ENCODE measurements around the gene HLA-A. TPM values are rescaled to one million over a fixed set of nuclear protein-coding genes. Genes with fewer than 3 reads are reported as not detected.
"Not testable (repeated sequence)": the region's sequence is repeated elsewhere in the genome, so short reads cannot be mapped to it uniquely, and the experiment has no call there.

Gene HLA-A
- total RNA-seq, 1 donor from 2014 or later, result 519 TPM

GRCh38 chr6:29959467-29959866 is 17.1 kb downstream of the HLA-A start:
- DNase-seq (ENCODE audit: low read depth in 2 of 2), result no peak

GRCh38 chr6:29961966-29962365 is 19.6 kb downstream of the HLA-A start:
- no peak for DNase-seq (ENCODE audit: low read depth in 2 of 2)

DNA sequence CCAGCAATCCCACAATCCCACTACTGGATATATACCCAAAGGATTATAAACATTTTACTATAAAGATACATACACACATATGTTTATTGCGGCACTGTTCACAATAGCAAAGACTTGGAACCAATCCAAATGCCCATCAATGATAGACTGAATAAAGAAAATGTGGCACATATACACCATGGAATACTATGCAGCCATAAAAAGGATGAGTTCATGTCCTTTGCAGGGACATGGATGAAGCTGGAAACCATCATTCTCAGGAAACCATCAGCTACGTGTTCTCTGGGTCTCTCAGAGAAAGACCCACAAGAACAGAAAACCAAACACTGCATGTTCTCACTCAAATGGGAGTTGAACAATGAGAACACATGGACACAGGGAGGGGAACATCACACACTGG is 21.4 kb downstream of the HLA-A start:
- DNase-seq (ENCODE audit: low read depth in 2 of 2), result not testable (repeated sequence)

DNA sequence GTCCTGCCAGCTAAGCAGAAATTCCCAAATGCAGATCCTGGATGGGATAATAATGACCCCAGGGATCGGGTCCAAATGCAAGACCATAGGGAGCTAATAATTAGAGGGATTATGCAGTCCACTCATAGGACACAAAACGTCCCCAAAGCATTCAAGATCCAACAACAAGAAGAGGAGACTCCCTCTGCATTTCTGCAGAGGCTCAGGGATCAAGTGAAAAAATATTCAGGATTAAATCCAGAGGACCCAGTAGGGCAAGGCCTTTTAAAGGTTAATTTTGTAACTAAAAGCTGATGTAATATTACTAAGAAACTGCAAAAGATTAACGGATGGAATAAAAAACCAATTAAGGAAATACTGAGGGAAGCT is 22.2 kb downstream of the HLA-A start:
- no peak for DNase-seq (ENCODE audit: low read depth in 2 of 2)

- DNase-seq (ENCODE audit: low read depth in 2 of 2), result peak; percentile 84 to 96
Observed at GRCh38 chr6:29964887-29965562, 22.7 kb downstream of the HLA-A start.

- peak in 1 of 2 donors; percentile 17 for DNase-seq (ENCODE audit: low read depth in 2 of 2)
Observed at GRCh38 chr6:29965563-29965872, 23.2 kb downstream of the HLA-A start.

DNA sequence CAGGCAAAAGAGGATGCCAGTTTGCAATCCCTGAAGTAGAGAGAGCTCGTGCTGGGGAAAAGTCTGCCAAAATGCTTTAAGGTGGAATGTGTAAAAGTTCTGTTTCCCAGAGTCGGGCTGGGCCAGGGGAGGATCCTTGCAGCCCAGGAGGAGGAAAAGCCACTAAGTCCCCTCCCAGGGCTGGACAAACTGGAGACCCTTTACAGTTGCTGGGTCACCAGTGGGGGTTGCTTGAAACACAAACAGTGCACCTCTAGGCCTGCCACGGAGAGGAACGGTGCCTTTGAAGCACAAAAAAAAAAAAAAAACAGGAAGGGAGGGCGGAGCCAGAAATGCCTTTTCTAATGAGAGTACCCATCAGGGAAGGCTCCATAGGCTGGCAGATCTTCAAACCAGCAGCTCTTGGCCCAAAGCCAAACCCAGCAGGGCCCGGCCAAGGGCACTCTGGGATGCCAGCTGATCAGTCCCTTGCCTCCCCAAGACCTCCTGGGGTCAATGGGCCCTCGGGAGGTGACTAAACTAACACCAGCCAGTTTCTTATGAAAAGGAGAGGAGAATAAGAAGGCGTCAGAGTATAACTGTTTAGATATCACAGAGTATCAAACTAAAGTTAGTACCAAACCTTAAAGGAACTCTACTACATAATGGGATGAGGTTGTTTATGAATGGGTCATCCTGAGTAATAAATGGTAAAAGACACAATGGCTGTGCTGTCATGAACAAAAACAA is 23.7 kb downstream of the HLA-A start:
- peak in 1 of 2 donors; percentile 74 for DNase-seq (ENCODE audit: low read depth in 2 of 2)

DNA sequence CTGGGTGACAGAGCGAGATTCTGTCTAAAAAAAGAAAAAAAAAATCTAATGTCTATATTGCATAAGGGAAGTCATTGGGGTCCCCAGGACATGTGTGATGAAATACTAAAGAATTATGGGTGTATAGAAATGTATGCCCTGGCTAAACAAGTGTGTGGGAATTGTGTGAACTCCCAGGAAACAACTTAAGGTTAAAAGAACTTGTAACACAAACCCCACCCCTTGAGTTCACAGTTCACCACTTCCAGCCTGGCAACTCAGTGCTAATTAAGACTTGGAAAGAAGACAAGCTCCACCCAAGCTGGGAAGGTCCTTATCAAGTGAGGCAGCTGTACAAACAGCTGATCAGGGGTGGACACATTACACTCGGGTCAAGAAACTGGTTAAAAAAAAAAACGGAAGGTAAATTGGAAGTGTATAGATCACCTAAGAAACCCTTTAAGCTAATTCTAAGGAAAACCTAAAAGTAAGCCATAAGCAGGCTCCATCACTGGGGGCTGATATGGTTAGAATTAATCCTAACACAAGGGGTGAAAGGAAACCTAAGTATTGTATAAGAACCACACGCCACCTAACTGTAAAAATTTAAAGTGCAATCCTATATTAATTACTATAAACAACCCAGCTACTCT is 25.2 kb downstream of the HLA-A start:
- peak in 1 of 2 donors; percentile 66 for DNase-seq (ENCODE audit: low read depth in 2 of 2)

GRCh38 chr6:29968130-29968529 is 25.8 kb downstream of the HLA-A start:
- peak; percentile 65 to 85 for DNase-seq (ENCODE audit: low read depth in 2 of 2)

DNA sequence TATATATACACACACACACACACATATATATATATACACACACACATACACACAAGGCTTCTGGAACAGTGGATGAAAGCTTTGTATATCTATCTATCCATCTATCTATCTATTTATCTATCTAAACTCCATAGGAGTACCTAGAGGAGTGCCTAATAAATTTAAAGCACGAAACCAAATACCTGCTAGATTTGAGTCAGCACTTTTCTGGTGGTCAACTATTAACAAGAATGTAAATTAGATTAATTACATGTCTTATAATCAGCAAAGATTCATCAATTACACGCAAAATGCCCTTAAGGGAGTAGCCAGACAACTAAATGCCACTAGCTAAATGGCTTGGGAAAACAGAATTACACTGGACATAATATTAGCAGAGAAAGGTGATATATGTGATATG is 26.6 kb downstream of the HLA-A start:
- no peak for DNase-seq (ENCODE audit: low read depth in 2 of 2)

DNA sequence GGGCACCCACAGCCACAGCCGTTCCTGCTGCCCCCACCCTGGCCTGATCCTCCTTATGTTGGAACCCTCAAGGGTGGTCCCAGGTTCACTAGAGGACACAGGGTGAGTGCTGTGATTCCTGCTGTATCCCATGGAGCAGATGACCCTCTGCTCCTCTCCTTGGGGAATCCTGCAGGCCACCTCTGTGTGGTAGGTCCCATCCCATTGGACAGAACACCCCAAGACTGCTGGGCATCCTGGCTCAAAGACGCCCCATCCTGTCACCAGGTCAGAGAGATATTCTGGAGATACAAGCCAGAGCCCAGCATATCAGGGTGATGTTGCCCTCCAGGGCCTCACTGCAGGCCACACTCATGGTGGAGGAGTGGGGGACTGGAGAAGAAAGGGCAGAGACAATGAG is 28.4 kb downstream of the HLA-A start:
- no peak for DNase-seq (ENCODE audit: low read depth in 2 of 2)

DNA sequence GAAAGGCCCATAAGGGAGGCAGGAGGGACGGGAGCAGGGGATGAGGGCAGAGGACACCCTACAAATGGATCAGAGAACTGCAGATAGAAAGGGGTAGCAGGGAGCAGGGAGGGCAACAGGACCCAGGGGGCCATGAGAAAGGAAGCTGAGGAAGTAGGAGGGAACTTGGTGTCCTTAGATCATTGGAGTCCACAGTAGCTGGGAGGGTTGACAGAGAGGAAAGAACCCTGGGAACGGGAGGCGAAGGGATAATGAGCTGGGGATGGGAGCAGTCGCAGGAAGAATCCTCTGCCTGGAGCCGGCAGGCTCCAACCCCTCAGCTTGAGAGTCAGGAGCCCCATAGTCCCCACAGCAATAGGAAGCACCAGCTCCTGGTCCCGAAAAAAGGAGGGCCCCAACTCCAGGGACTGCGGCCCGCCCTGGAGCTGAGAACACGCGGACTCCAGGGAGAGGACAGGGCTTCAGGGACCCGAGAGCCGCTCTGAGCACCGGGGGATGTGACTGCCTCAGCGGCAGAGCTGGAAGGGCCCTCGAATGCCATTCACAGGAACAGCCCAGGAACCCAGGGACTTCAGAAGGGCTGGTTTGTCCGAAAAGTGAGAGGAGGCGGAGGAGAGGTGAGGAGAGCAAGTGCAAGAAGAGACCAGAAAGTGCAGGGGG is 32.7 kb downstream of the HLA-A start:
- peak in 1 of 2 donors; percentile 41 for DNase-seq (ENCODE audit: low read depth in 2 of 2)

GRCh38 chr6:29975561-29975907 is 33.2 kb downstream of the HLA-A start:
- no peak for DNase-seq (ENCODE audit: low read depth in 2 of 2)

DNA sequence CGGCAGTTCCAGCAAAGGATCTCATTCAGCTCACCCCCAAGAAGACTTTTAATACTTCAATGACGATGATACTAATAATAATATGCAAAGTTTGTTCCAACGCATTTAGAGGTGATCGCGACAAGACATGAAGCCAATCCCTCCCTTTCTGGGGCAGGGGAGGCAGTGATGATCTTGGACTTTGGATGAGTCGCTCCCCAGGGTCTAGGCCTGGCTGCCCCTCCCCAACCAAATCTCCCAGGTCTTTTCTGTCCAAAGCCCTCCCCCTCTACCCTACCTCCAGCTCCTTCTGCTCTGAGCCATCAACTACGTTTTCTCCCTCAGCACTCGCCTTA is 33.9 kb downstream of the HLA-A start:
- DNase-seq (ENCODE audit: low read depth in 2 of 2), result no peak

DNA sequence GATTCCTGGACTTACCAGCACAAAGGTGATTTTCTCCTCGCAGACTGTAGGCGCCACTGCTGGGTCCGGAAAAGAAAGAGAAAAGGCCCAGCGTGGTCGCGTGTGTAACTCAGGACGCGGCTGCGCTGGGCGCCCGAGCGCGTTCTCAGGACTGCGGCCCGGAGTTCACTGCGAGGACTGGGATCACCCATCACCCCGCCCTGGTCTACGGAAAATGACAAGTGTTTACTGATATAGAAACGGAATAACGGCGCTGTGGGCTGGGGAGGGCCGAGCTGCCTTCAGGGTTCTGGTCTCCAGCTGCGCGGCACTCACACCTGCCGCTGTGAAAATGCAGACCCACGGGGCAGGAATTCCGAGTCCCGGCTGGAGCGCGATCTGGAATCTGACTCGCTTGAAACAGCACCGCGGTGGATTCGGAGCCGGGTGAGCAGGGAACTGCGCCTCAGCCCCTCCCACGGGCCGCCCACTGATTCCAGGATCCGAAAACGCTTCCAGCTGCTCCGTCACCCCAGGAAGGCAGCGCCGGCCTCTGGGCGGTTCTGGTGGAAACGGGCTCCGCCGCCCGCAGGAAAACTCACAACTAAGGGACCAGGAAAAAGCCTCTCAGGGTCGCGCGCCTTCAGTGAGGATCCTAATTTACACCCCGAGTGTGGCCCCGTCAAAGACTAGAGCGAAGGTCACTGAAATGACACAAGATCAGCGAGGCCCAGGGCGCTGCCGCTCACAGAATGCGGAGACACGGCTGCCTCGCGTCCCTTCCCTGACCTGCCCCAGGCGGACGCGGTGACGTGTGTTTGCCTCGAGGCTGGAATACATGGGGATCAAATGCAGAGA is 34.5 kb downstream of the HLA-A start:
- DNase-seq (ENCODE audit: low read depth in 2 of 2), result peak; percentile 41 to 82

DNA sequence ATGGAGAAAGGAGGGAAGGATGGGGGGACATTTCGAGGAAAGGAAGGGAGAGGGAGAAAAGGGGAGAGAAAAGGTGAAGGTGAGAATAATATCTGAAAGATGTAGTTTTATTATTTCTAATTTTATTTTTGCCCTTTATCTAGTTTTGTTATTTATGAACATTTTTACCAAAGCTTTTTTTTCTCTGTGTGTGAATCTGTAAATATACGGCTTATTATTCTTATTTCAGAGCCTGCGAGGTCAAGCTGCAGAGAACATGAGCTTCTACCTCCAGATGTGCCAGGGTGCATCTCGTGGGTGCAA is 35.0 kb downstream of the HLA-A start:
- DNase-seq (ENCODE audit: low read depth in 2 of 2), result no peak

DNA sequence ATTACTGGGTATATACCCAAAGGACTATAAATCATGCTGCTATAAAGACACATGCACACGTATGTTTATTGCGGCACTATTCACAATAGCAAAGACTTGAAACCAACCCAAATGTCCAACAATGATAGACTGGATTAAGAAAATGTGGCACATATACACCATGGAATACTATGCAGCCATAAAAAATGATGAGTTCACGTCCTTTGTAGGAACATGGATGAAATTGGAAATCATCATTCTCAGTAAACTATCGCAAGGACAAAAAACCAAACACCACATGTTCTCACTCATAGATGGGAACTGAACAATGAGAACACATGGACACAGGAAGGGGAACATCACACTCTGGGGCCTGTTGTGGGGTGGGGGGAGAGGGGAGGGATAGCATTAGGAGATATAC is 37.7 kb downstream of the HLA-A start:
- DNase-seq (ENCODE audit: low read depth in 2 of 2), result not testable (repeated sequence)

- peak; percentile 64 to 70 for DNase-seq (ENCODE audit: low read depth in 2 of 2)
Observed at GRCh38 chr6:29980511-29980910, 38.2 kb downstream of the HLA-A start.

GRCh38 chr6:29981211-29981812 is 39.0 kb downstream of the HLA-A start:
- DNase-seq (ENCODE audit: low read depth in 2 of 2), result no peak

GRCh38 chr6:29982097-29982496 is 39.8 kb downstream of the HLA-A start:
- no peak for DNase-seq (ENCODE audit: low read depth in 2 of 2)

- no peak for DNase-seq (ENCODE audit: low read depth in 2 of 2)
Observed at GRCh38 chr6:29984232-29984631, 41.9 kb downstream of the HLA-A start.

- DNase-seq (ENCODE audit: low read depth in 2 of 2), result no peak
Observed at GRCh38 chr6:29984992-29985391, 42.7 kb downstream of the HLA-A start.

Measured in dermis microvascular lymphatic vessel endothelial cell (primary cell).